Measurements from ENCODE around the gene NEAT1. TPM values are rescaled to one million over a fixed set of nuclear protein-coding genes. Genes with fewer than 3 reads are reported as not detected.
A peak's percentile ranks its signal among the peaks of the same experiment; 100 is the strongest.

Gene NEAT1
- total RNA-seq, 1 experiment from 2014 or later, result 938 TPM

GRCh38 chr11:65425105-65425970 lies 2.7 kb downstream of the NEAT1 start:
- BruUV-seq (replicated peaks), result TSS peak; percentile 0
- CTCF ChIA-PET, result no interaction called here
- TF ChIP-seq CTCF (conservative IDR thresholded peaks at IDR 0.05) (peak; percentile 21; the same call in 1 of the 2 replicates), EZH2 (IDR thresholded peaks at IDR 0.05; ENCODE audit: low read depth) (no peak)

GRCh38 chr11:65425971-65426838 lies 3.6 kb downstream of the NEAT1 start:
- H3K4me3 ChIP-seq, result peak overlapping the region; percentile 90
- peak in 1 of 2 experiments; percentile 97 for DNase-seq
- no peak overlapping the region for H2AFZ ChIP-seq
- H3K4me1 ChIP-seq (replicated peaks; ENCODE audit: insufficient read depth), result peaks cover 50% of the 10 kb centered on the region
- ChIA-PET CTCF (no interaction called here), POLR2A (ENCODE audit: unreplicated experiment) (interaction anchor here (0.8 kb wide), 1 partner anchor 477 kb away, joined by 4 read pairs; no protein-coding TSS in a partner anchor)
- intact Hi-C loops (cut with micrococcal nuclease; ENCODE audit: unreplicated experiment), result no loop called here
- H3K9me3 ChIP-seq (ENCODE audit: insufficient read depth, low read depth), result no peaks in the 10 kb centered on the region
- H3F3A ChIP-seq (ENCODE audit: insufficient read depth, low read depth), result peaks cover 86% of the 10 kb centered on the region
- no peaks in the 10 kb centered on the region for H3K9me2 ChIP-seq (ENCODE audit: insufficient read depth)
- peak overlapping the region; percentile 100 for H3K27ac ChIP-seq
- peaks cover 63% of the 10 kb centered on the region for H3K36me3 ChIP-seq (ENCODE audit: low read depth)
- BruUV-seq (replicated peaks), result no TSS peak
- H3K27me3 ChIP-seq (ENCODE audit: insufficient read depth, low read depth), result no peaks in the 10 kb centered on the region
- peak overlapping the region; percentile 99 for H3K4me2 ChIP-seq
- H3K79me2 ChIP-seq (ENCODE audit: low read depth), result peaks cover 92% of the 10 kb centered on the region
- H4K20me1 ChIP-seq (ENCODE audit: insufficient read depth), result peaks cover 84% of the 10 kb centered on the region
- TF ChIP-seq CTCF (conservative IDR thresholded peaks at IDR 0.05), result peak; percentile 2; the same call in 1 of the 2 replicates
- TF ChIP-seq EZH2 (IDR thresholded peaks at IDR 0.05; ENCODE audit: low read depth), result no peak

More at GRCh38 chr11:65425105-65425970, 2.7 kb downstream of the NEAT1 start:
- DNase-seq, result peak; percentile 35 to 77
- Histone ChIP-seq H3F3A (ENCODE audit: insufficient read depth, low read depth) (peaks cover 84% of the 10 kb centered on the region), H3K4me3 (peak overlapping the region; percentile 90), H3K27me3 (ENCODE audit: insufficient read depth, low read depth) (no peaks in the 10 kb centered on the region), H3K4me1 (replicated peaks; ENCODE audit: insufficient read depth) (peaks cover 49% of the 10 kb centered on the region), H3K4me2 (peak overlapping the region; percentile 99), H4K20me1 (ENCODE audit: insufficient read depth) (peaks cover 76% of the 10 kb centered on the region), H3K9me2 (ENCODE audit: insufficient read depth) (no peaks in the 10 kb centered on the region), H3K9me3 (ENCODE audit: insufficient read depth, low read depth) (no peaks in the 10 kb centered on the region), H3K27ac (peak overlapping the region; percentile 100), H2AFZ (no peak overlapping the region), H3K79me2 (ENCODE audit: low read depth) (peaks cover 89% of the 10 kb centered on the region), H3K36me3 (ENCODE audit: low read depth) (peaks cover 56% of the 10 kb centered on the region)
- POLR2A ChIA-PET (ENCODE audit: unreplicated experiment), result interaction anchor here (0.6 to 0.9 kb wide), 3 partner anchors 80 to 486 kb away, joined by 4 to 6 read pairs (median 6); no protein-coding TSS in a partner anchor
- intact Hi-C loops (cut with micrococcal nuclease; ENCODE audit: unreplicated experiment), result no loop called here
